HUES6 (cell line): ENCODE data around the gene LRRK1.

ENCODE experiments used
- H3K27ac ChIP-seq: 2 replicates; pipeline ENCODE4 v1.7.0; 2013; ENCODE audit warnings: low read depth, mild to moderate bottlenecking, low read length, inconsistent platforms
- H3K27me3 ChIP-seq: 2 replicates; pipeline ENCODE4 v1.6.1; 2013; ENCODE audit warnings: low read length; ENCODE audit not compliant: control insufficient read depth, insufficient read depth
- H3K36me3 ChIP-seq: 2 replicates; pipeline ENCODE4 v1.6.1; 2013; ENCODE audit warnings: low read length; ENCODE audit not compliant: control insufficient read depth, insufficient read depth
- H3K4me1 ChIP-seq: 2 replicates; pipeline ENCODE4 v1.6.1; 2013; ENCODE audit warnings: low read length; ENCODE audit not compliant: control insufficient read depth, insufficient read depth
- H3K4me3 ChIP-seq: 2 replicates; pipeline ENCODE4 v1.5.1; 2013; ENCODE audit warnings: low read depth, low read length
- H3K9ac ChIP-seq: one replicate; pipeline ENCODE4 v1.6.1; 2013; ENCODE audit warnings: mild to moderate bottlenecking, low read length
- H3K9me3 ChIP-seq: 2 replicates; pipeline ENCODE4 v1.6.1; 2013; ENCODE audit warnings: low read depth, low read length; ENCODE audit not compliant: control insufficient read depth, insufficient read depth

The LRRK1 gene

DNA sequence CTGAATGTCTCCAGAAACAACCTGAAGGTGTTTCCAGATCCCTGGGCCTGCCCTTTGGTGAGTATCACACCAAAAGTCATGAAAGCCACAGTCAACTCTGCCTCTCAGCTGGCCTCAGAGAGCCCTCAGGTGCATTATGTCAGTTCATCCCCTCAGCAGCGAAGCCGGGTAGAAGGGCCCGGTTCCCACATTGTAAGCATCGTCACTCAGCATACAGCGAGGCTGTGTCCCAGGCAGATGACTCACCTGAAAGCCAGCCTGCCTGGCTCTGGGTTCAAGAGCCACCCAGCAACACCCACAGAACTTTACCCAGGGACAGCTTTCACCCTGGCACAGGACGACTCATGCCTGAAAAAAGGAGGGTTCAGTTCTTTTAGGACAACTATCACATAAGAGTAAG lies 91.6 kb downstream of the LRRK1 start:
- Histone ChIP-seq H3K4me1 (peaks cover 20% of the 10 kb centered on the region), H3K27me3 (peaks cover 4% of the 10 kb centered on the region), H3K9me3 (peaks cover 2% of the 10 kb centered on the region; the same call in 1 of the 2 replicates), H3K36me3 (no peaks in the 10 kb centered on the region), H3K4me3 (no peak overlapping the region), H3K27ac (no peak overlapping the region), H3K9ac (no peak overlapping the region)

DNA sequence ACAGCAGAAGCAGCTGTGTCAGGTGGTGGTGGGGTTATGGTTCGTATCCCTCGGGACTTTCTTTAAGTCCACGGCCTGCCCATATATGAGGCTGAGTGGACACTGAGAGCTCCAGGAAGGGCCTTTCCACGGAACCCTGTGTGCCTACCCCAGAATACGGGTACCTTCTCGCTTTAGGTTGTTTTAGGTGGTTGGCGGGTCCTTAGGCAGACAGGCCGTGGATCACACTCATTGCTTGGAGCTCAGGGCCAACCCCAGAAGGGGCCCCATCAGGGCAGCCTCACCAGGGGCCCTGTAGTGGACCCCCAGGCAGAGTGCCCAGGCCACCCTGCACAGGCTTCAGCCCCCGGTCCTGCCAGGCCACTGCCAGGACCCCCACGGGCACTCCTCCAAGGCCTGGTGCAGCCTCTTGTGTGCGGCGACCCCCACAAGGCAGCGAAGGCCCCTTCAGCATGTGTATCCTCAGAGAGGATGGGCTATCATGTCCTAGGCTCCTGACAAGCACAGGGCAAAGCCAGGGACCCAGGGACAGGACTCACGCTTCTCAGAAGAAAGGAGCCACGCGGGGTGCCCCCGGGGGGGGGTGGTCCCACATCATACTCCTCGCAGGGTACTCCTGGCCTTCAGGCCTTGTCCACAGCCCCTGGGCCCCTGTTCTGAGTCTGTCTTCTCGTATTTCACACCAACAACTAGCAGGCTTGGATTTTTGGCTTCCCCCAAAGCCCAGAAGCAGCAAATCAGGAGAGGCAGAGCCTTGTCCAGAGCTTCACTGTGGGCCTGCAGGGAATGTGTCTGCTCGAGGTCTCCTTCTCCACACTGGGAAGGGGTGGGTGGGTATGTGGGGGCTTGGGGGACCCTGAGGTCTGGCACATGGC lies 93.4 kb downstream of the LRRK1 start:
- Histone ChIP-seq H3K4me1 (peaks cover 19% of the 10 kb centered on the region), H3K36me3 (no peaks in the 10 kb centered on the region), H3K9ac (no peak overlapping the region), H3K27ac (no peak overlapping the region), H3K9me3 (no peaks in the 10 kb centered on the region), H3K27me3 (peaks cover 2% of the 10 kb centered on the region), H3K4me3 (no peak overlapping the region)

DNA sequence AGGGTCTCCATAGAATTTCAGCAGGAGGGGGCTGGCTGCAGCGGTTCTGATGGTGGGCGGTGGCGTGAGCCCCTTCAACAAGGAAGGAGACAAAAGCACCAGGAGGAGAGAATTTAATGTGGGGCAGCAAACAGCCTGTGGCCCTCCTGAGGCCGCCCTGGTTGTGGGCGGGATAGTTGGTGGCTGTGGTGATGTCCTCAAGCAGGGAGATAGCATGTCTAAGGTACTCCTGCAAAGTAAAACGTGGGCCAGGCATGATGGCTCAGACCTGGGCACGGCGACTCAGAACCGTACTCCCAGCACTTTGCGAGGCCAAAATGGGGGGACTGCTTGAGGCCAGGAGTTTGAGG lies 94.0 kb downstream of the LRRK1 start:
- Histone ChIP-seq H3K4me3 (no peak overlapping the region), H3K4me1 (peaks cover 17% of the 10 kb centered on the region), H3K27me3 (no peaks in the 10 kb centered on the region), H3K27ac (no peak overlapping the region), H3K9me3 (no peaks in the 10 kb centered on the region), H3K9ac (no peak overlapping the region), H3K36me3 (no peaks in the 10 kb centered on the region)

DNA sequence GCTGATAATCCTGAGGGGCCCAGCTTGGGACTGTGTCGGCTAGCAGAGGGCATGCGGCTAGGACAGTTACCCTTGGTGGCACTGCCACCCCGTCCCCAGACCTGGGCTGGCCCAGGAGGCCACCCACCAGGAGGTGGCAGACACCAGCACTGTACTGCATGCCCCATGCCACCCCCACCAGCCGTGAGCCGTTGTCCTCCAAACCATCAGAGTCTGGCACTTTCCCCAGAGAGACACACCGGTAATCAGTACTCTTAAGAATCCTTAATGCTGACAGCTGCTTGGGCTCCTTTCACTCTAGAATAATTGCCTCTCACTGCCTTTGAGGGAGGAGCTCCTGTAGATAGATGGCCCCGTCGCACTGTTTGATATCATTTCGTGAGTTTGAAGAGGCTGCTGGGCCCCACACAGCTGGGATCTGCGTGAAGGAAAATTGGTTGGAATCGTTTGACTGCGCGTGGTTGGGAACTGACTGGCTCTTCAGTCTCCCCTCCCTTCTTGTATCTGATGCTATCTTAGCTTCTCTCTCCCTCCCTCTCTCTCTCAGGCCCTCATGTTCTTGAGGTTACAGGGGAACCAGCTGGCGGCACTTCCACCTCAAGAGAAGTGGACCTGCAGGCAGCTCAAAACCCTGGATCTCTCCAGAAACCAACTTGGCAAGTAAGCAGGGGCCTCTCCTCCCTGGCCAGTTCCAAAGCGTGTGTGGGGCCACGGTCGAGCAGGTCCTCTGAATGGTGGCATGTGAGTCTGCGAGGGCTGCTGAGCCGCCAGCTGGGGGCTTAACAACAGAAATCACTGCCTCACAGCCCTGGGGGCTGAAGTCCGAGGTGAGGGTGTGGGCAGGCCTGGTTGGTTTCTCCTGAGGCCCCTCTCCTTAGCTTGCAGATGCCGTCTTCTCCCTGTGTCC lies 94.9 kb downstream of the LRRK1 start:
- Histone ChIP-seq H3K36me3 (no peaks in the 10 kb centered on the region), H3K27me3 (no peaks in the 10 kb centered on the region), H3K9me3 (no peaks in the 10 kb centered on the region), H3K4me1 (peaks cover 11% of the 10 kb centered on the region; the same call in 1 of the 2 replicates), H3K27ac (no peak overlapping the region), H3K9ac (no peak overlapping the region), H3K4me3 (no peak overlapping the region)

DNA sequence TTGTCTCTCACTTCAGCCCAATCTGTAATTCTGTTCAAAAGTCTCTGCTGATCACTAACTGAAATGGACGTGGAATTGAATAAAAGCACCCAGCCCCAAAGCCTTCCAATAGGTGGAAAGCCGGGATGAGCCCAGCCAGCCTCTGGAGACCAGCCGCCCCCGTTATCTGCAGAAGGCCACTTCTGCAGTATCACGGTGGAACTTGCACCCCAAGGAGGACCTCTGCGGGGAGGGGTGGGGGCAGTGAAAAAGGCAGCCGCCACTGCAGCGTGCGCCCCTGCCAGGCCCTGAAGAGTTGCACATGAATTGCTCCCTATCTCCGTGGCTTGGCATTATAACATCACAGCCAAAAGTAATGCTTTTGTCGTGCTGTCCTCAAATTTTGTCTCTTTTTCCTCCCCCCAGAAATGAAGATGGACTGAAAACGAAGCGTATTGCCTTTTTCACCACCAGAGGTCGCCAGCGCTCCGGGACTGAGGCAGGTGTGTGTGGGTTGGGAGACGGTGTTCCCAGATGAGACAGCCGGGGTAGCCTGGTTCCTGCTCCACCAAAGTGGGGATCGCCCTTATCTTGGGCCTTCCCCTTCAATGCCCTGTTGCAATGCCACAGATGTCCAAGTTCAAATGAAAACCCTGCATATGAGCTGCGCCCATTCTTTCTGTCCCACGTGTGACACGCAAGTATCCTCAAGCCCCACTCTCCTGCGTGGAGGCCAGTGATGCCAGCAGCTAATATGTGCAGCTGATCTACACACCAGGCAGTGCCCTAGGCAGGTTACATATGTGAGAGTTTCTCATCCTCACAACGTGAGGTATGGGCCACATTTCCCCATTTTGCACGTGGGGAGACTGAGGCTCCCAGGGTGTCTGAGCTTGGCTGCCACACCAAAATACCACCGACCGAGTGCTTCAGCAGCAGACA lies 96.0 kb downstream of the LRRK1 start:
- Histone ChIP-seq H3K36me3 (no peaks in the 10 kb centered on the region), H3K27me3 (no peaks in the 10 kb centered on the region), H3K27ac (no peak overlapping the region), H3K9ac (no peak overlapping the region), H3K4me1 (peaks cover 18% of the 10 kb centered on the region), H3K4me3 (no peak overlapping the region), H3K9me3 (no peaks in the 10 kb centered on the region)

DNA sequence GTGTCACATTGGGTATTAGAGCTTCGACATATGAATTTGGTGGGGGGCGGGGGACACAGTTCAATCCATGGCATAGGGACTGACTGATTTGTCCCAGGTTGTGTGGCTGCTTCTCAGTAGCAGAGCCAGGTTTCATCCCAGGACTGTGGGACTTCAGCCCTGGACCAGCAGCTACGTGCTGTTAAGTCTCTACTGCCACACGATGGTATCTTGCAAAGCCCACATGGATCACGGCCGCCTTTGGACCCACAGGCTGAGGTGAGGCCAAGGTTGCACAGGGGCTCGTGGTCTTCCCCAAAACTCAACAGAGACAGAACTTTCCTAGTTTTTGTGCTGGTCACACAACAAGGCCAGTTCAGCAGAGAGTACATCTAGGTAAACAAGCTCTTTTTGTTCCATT lies 97.4 kb downstream of the LRRK1 start:
- peaks cover 18% of the 10 kb centered on the region for H3K4me1 ChIP-seq
- no peaks in the 10 kb centered on the region for H3K9me3 ChIP-seq
- no peak overlapping the region for H3K9ac ChIP-seq
- no peak overlapping the region for H3K27ac ChIP-seq
- no peaks in the 10 kb centered on the region for H3K27me3 ChIP-seq
- H3K36me3 ChIP-seq: no peaks in the 10 kb centered on the region
- no peak overlapping the region for H3K4me3 ChIP-seq

DNA sequence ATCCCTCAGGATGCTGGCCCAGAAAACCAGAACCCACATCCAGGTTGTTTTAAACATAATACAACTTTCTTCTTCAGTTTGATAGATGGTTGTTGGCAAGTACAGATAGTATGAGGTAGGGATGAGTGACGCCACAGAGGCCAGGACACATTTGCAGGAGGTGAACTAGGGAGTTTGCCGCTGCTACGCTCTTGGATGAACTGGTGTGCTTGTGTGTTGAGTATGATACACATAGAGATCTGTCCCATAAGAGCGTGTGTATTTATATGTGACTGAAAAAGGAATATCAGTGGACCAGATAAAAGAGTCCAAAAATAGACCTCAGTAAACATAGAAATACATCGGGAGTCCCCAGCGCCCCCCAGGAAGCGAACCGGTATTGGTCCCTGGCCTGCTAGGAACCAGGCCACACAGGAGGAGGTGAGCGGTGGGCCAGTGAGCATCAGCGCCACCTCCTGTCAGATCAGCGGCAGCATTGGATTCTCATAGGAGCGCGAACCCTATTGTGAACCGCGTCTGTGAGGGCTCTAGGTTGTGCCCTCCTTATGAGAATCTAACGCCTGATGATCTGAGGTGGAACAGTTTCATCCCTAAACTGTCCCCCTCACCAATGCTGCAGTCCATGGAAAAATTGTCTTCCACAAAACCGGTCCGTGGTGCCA lies 98.1 kb downstream of the LRRK1 start:
- Histone ChIP-seq H3K9ac (no peak overlapping the region), H3K4me3 (no peak overlapping the region), H3K27me3 (no peaks in the 10 kb centered on the region), H3K27ac (no peak overlapping the region), H3K4me1 (peaks cover 18% of the 10 kb centered on the region), H3K9me3 (no peaks in the 10 kb centered on the region), H3K36me3 (no peaks in the 10 kb centered on the region)

DNA sequence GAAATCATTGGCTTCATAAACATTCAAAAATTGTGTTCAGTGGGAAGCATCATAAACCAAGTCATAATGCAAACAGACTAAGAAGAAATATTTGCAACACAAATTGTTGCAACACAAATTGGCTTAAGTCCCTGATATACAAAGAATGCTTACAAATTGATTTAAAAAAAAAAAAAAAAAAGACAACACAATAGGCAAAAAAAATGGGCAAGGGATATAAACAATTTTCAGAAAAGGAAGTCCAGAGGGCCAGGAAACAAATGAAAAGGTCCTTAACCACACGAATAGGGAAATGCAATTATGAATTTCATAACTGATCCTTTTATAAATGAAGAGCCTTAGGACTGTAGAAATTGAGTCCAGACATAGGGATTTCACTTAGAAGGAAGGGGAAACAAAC lies 98.9 kb downstream of the LRRK1 start:
- Histone ChIP-seq H3K9me3 (no peaks in the 10 kb centered on the region), H3K9ac (no peak overlapping the region), H3K36me3 (no peaks in the 10 kb centered on the region), H3K27me3 (no peaks in the 10 kb centered on the region), H3K27ac (no peak overlapping the region), H3K4me3 (no peak overlapping the region), H3K4me1 (peaks cover 18% of the 10 kb centered on the region)

DNA sequence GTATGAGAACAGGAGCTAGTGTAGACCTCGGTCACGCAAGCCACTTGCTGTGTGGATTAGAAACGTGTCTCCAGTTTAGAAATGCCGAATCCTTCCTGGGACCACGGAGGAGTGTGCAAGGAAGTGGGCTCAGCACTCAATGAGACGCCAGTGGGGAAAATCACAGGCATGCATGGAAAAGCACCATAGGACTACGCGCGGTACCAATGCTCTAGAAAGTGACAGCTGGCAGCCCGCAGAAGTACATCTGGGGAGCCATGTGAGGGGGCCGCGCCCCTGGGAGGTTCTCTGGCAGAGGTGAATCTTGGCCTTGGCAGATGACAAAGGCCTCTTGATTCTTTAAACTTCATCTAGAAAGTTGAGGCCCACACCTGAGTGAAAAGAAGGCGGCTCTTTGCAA lies 99.3 kb downstream of the LRRK1 start:
- Histone ChIP-seq H3K9ac (no peak overlapping the region), H3K4me1 (peaks cover 18% of the 10 kb centered on the region), H3K36me3 (no peaks in the 10 kb centered on the region), H3K4me3 (no peak overlapping the region), H3K27me3 (no peaks in the 10 kb centered on the region), H3K27ac (no peak overlapping the region), H3K9me3 (no peaks in the 10 kb centered on the region)

DNA sequence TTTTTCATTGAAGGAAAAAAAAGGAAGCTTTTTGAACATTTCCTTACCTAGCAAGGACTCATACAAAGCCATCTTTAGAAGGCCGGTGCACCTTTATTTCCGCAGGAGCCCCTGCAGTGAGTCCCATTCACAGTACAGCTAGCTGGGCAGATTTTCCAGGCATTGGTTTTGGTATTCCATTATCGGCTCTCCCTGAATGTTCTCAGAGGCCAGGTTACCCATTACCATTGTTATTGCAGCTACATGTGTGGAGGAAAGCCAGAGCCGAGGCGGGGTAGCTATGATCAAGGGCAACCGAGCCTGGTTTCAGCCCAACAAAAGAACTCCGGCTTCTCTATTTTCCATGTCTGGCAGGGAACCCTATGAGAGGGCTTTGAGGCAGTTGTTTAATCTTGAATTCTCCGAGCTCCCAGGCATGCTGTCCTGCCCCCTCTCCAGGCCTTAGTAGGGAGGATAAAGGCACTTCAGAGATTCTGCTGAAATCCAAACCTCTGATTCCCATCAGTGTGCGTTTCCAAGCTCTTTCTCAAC lies 100.3 kb downstream of the LRRK1 start:
- Histone ChIP-seq H3K4me1 (peaks cover 12% of the 10 kb centered on the region), H3K9ac (no peak overlapping the region), H3K4me3 (no peak overlapping the region), H3K27me3 (no peaks in the 10 kb centered on the region; the same call in 1 of the 2 replicates), H3K9me3 (no peaks in the 10 kb centered on the region), H3K36me3 (no peaks in the 10 kb centered on the region), H3K27ac (no peak overlapping the region)
